ENCODE data around the gene C7orf25.

DNA sequence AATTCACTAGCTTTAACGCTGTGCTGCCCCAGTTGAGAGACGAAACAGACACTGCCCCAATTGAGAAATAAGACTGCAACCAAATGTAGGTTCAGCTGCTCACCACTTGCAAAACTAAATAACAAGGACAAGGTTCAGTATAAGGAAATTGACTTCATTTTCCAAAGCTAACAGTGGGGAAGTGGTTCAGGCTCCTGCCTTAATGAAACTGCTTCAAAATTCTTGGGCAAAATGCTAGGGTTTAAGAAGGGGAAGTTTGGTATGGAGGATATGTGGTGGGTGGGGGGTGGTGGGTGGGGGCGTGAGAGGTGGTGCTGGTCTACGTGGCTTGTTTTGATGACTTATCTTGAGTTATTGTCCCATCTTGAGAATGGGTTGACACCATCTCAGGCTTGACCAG is 42.1 kb upstream of the C7orf25 start:
- TF ChIP-seq, protein P1, sequence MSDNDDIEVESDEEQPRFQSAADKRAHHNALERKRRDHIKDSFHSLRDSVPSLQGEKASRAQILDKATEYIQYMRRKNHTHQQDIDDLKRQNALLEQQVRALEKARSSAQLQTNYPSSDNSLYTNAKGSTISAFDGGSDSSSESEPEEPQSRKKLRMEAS (IDR thresholded peaks at IDR 0.05; ENCODE audit: low read depth, low read length), result no peak
- no peak for TF ChIP-seq POLR2A (IDR thresholded peaks at IDR 0.05; ENCODE audit: extremely low read depth, insufficient read length)
- TF ChIP-seq, protein P2, sequence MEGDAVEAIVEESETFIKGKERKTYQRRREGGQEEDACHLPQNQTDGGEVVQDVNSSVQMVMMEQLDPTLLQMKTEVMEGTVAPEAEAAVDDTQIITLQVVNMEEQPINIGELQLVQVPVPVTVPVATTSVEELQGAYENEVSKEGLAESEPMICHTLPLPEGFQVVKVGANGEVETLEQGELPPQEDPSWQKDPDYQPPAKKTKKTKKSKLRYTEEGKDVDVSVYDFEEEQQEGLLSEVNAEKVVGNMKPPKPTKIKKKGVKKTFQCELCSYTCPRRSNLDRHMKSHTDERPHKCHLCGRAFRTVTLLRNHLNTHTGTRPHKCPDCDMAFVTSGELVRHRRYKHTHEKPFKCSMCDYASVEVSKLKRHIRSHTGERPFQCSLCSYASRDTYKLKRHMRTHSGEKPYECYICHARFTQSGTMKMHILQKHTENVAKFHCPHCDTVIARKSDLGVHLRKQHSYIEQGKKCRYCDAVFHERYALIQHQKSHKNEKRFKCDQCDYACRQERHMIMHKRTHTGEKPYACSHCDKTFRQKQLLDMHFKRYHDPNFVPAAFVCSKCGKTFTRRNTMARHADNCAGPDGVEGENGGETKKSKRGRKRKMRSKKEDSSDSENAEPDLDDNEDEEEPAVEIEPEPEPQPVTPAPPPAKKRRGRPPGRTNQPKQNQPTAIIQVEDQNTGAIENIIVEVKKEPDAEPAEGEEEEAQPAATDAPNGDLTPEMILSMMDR (IDR thresholded peaks at IDR 0.05; ENCODE audit: low read depth, low read length), result no peak
- TF ChIP-seq MYC (IDR thresholded peaks at IDR 0.05; ENCODE audit: low read depth, low read length), result no peak
